GM12891 (cell line): Measurements from ENCODE around the gene DGKZ.

Source experiments
- DNase-seq: peaks from one replicate; pipeline ENCODE4 v3.0.0; 2011; ENCODE audit warnings: low spot score; ENCODE audit not compliant: insufficient read length
- FAIRE-seq: peaks from 2 replicates; lab custom pipeline; 2011; peaks lifted over from hg19 to GRCh38; lab: Jason Lieb, UNC
- PAX5 ChIP-seq: IDR thresholded peaks from 2 replicates; pipeline ENCODE4 v1.6.1; 2011; ENCODE audit warnings: low read length, moderate library complexity, mild to moderate bottlenecking; ENCODE audit not compliant: insufficient read depth, severe bottlenecking
- POLR2A ChIP-seq: IDR thresholded peaks from 2 replicates; pipeline ENCODE4 v1.6.1; 2011; ENCODE audit warnings: low read depth, low read length, control low read depth
- POLR2AphosphoS5 ChIP-seq: IDR thresholded peaks from 2 replicates; pipeline ENCODE4 v1.6.1; 2011; ENCODE audit warnings: low read depth, low read length, control low read depth
- POU2F2 ChIP-seq: IDR thresholded peaks from 2 replicates; pipeline ENCODE4 v1.6.1; 2011; ENCODE audit warnings: low read depth, mild to moderate bottlenecking, control low read depth, low read length, moderate library complexity
- SPI1 ChIP-seq: IDR thresholded peaks from 2 replicates; pipeline ENCODE4 v1.6.1; 2011; ENCODE audit warnings: low read depth, low read length, control low read depth
- TAF1 ChIP-seq: IDR thresholded peaks from 2 replicates; pipeline ENCODE4 v1.6.1; 2011; ENCODE audit warnings: low read depth, low read length, control low read depth

DGKZ gene

DNA sequence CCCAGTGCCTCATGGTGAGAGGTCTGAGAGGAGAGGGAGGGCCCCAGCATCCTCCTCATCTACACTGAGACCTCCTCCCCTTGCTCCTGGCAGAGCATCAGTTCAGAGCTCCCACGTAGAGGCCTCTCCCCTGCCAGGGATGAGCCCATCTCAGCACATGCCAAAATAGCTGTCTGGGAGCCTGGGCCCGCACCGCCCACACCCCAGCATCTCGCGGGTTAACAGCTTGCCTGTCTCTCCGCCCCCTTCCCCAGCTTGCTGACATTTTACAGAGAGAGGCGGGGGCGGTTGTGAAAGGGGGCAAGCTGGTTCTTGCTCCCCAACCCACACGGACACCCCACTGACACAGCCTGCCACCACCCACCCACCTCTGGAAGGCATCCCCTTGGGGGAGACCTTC lies 6.4 kb downstream of the DGKZ start:
- DNase-seq (no peak), FAIRE-seq (no peak)
- no peak for TF ChIP-seq TAF1
- TF ChIP-seq SPI1 = no peak
- no peak for TF ChIP-seq POLR2AphosphoS5
- no peak for TF ChIP-seq PAX5

GRCh38 chr11:46356924-46357482 lies 9.7 kb downstream of the DGKZ start:
- DNase-seq = no peak
- FAIRE-seq = no peak
- TF ChIP-seq TAF1 (no peak), POLR2AphosphoS5 (no peak)

DNA sequence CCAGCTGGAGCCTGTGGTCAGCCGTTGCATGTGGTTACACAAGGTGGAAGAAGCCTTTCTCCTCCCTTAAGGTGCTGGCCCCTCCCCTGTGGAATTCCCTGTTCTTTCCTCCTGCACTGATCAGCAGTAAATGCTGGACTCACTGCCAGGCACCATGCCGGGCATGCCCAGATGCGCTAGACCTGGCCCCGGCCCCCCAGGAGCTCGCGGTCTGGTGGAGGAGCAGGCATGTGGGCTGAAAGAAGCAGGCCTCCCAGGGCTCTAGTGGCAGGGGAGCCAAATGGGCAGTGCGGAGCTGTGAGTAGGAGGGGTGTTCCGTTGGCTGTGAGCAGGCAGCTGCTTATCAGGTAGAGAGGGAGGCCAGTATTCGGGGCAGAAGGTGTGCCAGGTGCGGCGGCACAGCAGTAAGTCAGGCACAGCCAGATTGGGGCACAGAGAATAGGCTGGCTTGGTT lies 10.2 kb downstream of the DGKZ start:
- no peak for DNase-seq
- no peak for FAIRE-seq
- TF ChIP-seq POLR2A = no peak
- no peak for TF ChIP-seq SPI1
- TF ChIP-seq POU2F2 = no peak
- TF ChIP-seq PAX5 = no peak
- no peak for TF ChIP-seq TAF1
- no peak for TF ChIP-seq POLR2AphosphoS5

DNA sequence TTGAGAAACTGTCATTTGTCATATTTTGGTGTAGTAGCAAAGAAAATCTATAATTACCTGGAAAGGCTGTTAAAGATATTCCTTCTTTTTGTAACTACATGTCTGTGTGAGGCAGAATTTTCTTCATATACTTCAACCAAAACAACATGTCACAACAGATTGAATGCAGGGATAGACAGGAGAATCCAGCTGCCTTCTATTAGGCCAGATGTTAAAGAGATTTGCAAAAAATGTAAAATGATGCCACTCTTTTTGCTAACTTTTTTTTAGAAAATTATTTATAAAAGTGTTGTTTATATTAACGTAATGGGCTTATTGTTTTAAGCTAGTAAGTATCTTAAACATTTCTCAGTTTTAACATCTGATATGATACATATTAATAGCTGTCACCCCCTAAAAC lies 12.7 kb downstream of the DGKZ start:
- TF ChIP-seq POLR2A = no peak
- TF ChIP-seq SPI1 = no peak
- no peak for TF ChIP-seq TAF1
- TF ChIP-seq PAX5 = no peak
- no peak for TF ChIP-seq POLR2AphosphoS5
- no peak for TF ChIP-seq POU2F2

GRCh38 chr11:46360878-46361277 lies 13.6 kb downstream of the DGKZ start:
- no peak for FAIRE-seq

More for the DNA sequence above, 12.7 kb downstream of the DGKZ start:
- no peak for FAIRE-seq
- no peak for DNase-seq

GRCh38 chr11:46361283-46362155 lies 14.3 kb downstream of the DGKZ start:
- FAIRE-seq (peak; percentile 99), DNase-seq (peak; percentile 97)

More at GRCh38 chr11:46360878-46361277, 13.6 kb downstream of the DGKZ start:
- no peak for TF ChIP-seq POLR2AphosphoS5
- TF ChIP-seq POU2F2 = no peak
- no peak for TF ChIP-seq SPI1
- no peak for TF ChIP-seq PAX5
- no peak for TF ChIP-seq POLR2A
- TF ChIP-seq TAF1 = no peak
- no peak for DNase-seq

DNA sequence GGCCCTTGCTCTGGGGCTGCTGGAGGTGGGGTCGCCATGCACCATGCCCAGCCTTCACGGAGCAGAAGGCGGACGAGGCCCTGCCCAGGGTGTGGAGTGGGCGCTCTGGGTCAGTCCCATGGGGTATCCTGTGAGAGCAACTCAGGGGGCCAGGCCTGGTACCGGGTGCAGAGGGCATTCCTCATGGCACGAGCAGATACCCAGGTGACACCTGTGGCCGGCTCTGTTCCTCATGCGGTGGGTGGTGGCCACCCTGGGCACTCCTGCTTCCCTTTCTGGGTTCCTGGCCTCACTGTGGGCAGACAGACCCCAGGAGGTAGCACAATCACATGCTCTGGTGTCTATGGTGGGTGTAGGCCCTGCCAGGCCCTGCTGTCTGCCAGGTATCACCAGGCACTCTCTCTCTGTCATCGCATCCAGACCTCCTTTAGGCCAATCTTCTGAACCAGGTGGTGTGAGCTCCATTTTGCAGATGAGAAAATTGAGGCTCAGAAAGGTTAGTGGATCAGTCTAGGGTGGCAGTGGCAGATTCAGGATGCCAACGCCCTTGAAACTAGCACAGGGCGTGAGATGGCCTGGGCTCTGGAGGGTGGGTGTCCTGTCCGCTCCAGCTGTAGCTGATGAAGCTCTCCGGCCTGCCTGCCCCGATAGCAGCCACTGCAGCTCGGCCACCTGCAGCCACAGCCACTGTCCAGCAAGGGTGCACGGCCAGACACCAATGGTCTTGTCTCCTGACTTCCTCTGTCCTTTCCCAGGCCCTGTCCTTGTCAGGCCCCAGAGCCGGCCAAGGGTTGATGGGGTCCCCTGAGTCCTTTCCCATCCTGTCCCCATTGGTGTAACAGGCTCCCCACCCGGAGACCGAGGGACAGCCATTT lies 15.1 kb downstream of the DGKZ start:
- DNase-seq = no peak
- TF ChIP-seq POLR2A = no peak
- TF ChIP-seq TAF1 = no peak
- TF ChIP-seq SPI1 = no peak
- TF ChIP-seq POU2F2 = no peak
- TF ChIP-seq PAX5 = no peak
- no peak for TF ChIP-seq POLR2AphosphoS5
- peak; percentile 61 for FAIRE-seq

More at GRCh38 chr11:46361283-46362155, 14.3 kb downstream of the DGKZ start:
- TF ChIP-seq POU2F2 (peak; percentile 58; the same call in 1 of the 2 replicates), TAF1 (0 out of 2 replicates have a peak, but pooled peaks have one; percentile 40), POLR2AphosphoS5 (peak; percentile 73), PAX5 (no peak), SPI1 (peak; percentile 95), POLR2A (peak; percentile 56; the same call in 1 of the 2 replicates)

DNA sequence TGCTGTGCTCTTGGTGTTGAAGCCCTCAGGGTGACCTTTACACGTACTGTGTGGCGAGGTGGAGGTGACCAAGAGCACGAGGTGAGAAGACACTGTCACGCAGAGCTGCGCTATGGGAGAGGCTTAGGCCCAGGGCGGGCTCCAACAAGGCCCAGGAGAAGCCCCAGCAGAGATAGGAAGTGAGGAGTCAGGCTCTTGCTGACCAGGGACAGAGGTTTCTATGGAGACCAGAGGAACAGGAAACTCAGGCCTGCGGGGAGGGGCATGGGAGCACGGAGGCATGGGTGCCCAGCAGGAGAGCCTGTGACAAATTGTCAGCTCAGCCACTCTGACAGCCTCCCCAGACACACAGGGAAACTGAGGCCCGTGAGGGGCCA lies 15.8 kb downstream of the DGKZ start:
- FAIRE-seq (no peak), DNase-seq (no peak)
- no peak for TF ChIP-seq TAF1
- TF ChIP-seq PAX5 = no peak
- TF ChIP-seq POLR2A = no peak
- no peak for TF ChIP-seq POLR2AphosphoS5
- TF ChIP-seq POU2F2 = no peak
- no peak for TF ChIP-seq SPI1

- DNase-seq (no peak), FAIRE-seq (no peak)
- TF ChIP-seq POLR2A (no peak), SPI1 (no peak), PAX5 (no peak), TAF1 (no peak), POU2F2 (no peak)
Measured at GRCh38 chr11:46363455-46364005, 16.3 kb downstream of the DGKZ start.
